ELR (cell line): ENCODE measurements around the gene RDM1.
"Not testable (repeated sequence)": the region's sequence is repeated elsewhere in the genome, so short reads cannot be mapped to it uniquely, and the experiment has no call there.

Experiments
- DNase-seq: peaks from one replicate; pipeline ENCODE4 v3.0.0-alpha.2; 2015; ENCODE audit warnings: low read depth

RDM1 gene

GRCh38 chr17:35930211-35931065, at the start of gene RDM1:
TSS of gene RDM1 (minus strand) at chr17:35930773. CDS start at chr17:35930727, 46 bp downstream.
- DNase-seq: peak; percentile 81

DNA sequence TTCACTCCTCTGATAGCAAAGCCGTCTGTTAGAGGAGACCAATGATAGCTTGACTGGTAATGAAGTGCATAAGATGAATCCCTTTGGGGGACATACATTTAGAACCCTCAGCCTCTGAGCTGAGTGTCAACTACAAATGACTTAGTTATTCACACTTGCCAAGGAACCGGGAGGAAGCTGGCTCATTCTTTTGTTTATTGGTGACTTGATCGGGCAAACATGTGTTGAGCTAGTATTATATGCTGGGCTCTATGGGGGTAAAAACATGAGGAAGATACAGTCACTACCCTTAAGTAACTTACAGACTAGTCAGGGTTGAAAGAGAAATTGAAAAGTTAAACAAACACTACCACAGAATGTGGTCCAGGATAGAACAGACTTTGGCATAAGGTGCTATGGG, 47.8 kb upstream of the RDM1 start:
- DNase-seq: peak; percentile 20

DNA sequence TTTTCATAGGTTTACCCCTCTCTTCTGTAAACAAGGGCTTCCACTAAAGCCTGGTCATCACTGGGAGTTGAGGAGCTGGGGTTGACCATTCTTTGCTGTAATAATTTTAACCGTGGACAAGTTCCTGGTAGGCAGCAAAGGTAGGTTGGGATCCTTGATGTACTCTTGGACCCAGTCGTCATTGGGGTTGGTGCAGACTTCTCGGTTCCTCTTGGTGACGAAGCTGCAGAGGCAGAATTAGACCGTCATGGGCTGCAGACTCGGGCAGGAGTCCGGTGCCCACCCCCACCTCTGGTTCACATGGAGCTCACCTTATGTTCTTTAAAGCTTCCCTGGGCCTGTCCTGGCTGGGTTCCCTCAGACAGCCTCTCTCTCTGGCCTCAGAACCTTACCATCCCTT, 46.9 kb upstream of the RDM1 start:
- DNase-seq: no peak

- DNase-seq: peak; percentile 31
Observed at GRCh38 chr17:35973333-35974260, 43.0 kb upstream of the RDM1 start.

- DNase-seq: no peak
Observed at GRCh38 chr17:35972945-35973332, 42.4 kb upstream of the RDM1 start.

GRCh38 chr17:35972535-35972934, 42.0 kb upstream of the RDM1 start:
- no peak for DNase-seq

- no peak for DNase-seq
Observed at GRCh38 chr17:35972066-35972465, 41.5 kb upstream of the RDM1 start.

- peak; percentile 78 for DNase-seq
Observed at GRCh38 chr17:35969558-35970380, 39.2 kb upstream of the RDM1 start.

DNA sequence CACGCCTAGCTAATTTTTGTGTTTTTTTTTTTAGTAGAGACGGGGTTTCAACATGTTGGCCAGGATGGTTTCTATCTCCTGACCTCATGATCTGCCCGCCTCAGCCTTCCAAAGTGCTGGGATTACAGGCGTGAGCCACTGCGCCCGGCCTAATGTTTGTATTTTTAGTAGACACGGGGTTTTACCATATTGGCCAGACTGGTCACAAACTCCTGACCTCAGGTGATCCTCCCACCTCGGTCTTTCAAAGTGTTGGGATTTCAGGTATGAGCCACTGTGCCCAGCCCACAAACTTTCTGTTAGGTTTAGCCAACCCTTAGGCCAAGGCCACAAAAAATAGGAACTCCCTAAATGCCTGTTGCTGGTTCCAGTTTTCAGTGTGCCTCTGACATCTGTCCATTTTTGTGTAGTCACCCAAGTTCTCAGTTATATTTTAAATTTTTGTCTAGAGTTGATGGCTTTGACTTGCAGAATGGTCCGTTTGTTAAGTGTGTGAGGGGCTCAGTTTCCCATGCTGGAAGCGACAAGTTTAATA, 38.0 kb upstream of the RDM1 start:
- DNase-seq: no peak

GRCh38 chr17:35965272-35965671, 34.7 kb upstream of the RDM1 start:
- DNase-seq: no peak

DNA sequence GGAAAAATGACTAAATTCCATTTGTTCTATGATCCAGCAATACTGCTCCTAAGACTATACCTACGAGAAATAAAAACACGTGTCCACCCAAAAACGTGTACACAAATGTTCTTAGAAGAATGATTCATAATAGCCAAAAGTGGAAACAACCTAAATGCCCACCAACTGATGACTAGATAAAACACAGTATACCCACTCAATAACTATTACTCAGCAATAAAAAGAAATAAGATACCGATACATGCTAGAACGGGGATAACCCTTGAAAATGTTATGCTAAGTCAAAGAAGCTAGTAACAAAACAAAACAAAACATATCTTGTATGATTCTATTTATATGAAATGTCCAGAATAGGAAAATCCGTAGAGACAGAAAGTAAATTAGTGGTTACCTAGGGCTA, 33.1 kb upstream of the RDM1 start:
- DNase-seq: no peak

GRCh38 chr17:35953720-35954119, 23.1 kb upstream of the RDM1 start:
- no peak for DNase-seq

- no peak for DNase-seq
Observed at GRCh38 chr17:35949401-35949800, 18.8 kb upstream of the RDM1 start.

DNA sequence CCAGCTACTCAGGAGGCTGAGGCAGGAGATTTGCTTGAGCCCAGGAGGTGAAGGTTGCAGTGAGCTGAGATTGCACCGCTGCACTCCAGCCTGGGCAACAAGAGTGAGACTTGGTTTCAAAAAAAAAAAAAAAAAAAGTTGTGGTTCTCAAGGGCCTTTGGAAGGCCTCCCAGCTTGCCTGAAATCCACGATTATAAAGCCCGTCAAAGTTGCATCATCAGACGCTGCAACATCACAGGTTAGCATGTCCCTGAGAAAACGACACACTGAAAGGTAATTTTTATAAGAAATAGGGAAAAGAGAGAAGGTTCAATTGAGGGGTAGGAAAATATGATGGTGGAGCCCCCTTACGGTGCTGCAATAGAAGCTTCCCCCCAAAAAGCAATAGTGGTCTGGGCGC, 17.5 kb upstream of the RDM1 start:
- no peak for DNase-seq

- peak; percentile 65 for DNase-seq
Observed at GRCh38 chr17:35947156-35947585, 16.6 kb upstream of the RDM1 start.

GRCh38 chr17:35944151-35944550, 13.6 kb upstream of the RDM1 start:
- DNase-seq: peak; percentile 22

GRCh38 chr17:35943537-35943936, 13.0 kb upstream of the RDM1 start, which contains the start of gene LYZL6:
TSS of gene LYZL6 (minus strand) at chr17:35943713. CDS start at chr17:35939356, 4,357 bp downstream.
- no peak for DNase-seq

DNA sequence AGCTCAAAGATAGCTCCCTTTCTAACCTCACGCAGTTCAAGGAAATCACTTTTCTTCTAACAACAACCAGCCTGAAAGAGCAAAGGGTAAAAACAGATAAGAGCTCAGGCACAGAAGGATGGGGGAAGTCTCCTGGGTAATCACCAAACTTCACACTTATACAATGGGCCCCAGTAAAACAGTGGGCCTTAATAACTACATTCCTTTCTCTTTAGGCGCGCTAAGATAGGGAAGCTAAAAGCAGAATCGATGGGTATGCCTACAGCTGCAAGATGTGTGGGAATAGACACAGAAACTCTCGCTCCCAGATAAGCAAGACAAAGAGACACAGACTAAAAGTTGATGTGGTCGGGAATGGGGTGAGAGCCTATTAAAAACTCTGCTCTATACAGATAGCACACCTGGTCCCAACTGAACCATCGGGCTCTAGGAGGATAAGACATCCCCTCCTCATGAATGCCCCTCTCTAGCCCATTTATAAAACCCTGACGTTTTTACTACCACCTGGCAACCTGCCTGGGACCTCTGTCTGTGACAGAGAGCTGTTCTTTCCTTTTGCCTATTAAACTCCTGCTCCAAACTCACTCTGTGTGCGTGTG, 12.1 kb upstream of the RDM1 start:
- no peak for DNase-seq

DNA sequence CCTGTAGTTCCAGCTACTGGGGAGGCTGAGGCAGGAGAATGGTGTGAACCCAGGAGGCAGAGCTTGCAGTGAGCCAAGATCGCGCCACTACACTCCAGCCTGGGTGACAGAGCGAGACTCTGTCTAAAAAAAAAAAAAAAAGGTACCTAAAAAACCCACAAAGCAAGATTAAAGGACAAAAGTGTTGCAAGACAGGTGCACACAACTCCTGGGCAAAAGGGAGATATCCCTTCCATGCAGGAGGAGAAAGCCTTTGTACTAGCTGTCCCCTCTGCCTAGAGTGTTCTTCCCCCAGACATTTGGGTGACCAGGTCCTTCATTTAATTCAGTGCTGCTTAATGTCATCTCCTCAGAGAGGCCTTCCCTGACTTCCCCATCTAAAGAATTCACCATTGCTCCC, 7.9 kb upstream of the RDM1 start:
- DNase-seq: not testable (repeated sequence)

DNA sequence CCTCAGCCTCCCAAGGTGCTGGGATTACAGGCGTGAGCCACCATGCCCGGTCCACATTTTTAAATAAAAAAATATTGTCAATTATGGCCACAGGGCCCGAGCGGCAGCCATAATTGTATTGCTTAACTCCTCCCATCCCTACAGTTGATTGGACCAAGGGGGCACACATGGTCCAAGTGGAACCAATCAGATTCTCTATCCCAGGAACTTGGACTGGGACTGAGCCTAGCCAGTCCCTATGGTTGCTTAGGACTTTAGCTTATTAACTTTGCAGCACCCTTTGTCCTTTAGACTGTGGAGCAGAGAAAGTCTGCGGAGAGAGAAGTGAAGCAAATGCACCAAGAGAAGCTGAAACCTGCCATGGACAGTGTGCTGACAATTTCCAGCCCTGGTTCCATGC, 5.5 kb upstream of the RDM1 start:
- DNase-seq: peak; percentile 13

GRCh38 chr17:35934760-35935159, 4.2 kb upstream of the RDM1 start:
- DNase-seq: no peak
